H9 (cell line): ENCODE measurements around the gene COL8A1. TPM values are rescaled to one million over a fixed set of nuclear protein-coding genes. Genes with fewer than 3 reads are reported as not detected.

ENCODE experiments used
- DNase-seq: peaks from one replicate; pipeline ENCODE4 v3.0.0-alpha.2; 2017
- H2AFZ ChIP-seq: one replicate; pipeline ENCODE4 v1.6.1; 2013; ENCODE audit warnings: mild to moderate bottlenecking, low read length, control low read depth, moderate library complexity
- H2AK5ac ChIP-seq: 2 replicates; pipeline ENCODE4 v1.6.1; 2013; ENCODE audit warnings: low read length, control low read depth, mixed read lengths; ENCODE audit not compliant: insufficient read length
- H2BK120ac ChIP-seq: one replicate; pipeline ENCODE4 v1.6.1; 2013; ENCODE audit warnings: low read depth, mild to moderate bottlenecking, low read length, control low read depth, inconsistent platforms; ENCODE audit not compliant: poor library complexity, severe bottlenecking
- H2BK12ac ChIP-seq: 2 replicates; pipeline ENCODE4 v1.6.1; 2013; ENCODE audit warnings: low read length, control low read depth, mixed read lengths, low read depth; ENCODE audit not compliant: insufficient read length
- H2BK15ac ChIP-seq: 2 replicates; pipeline ENCODE4 v1.6.1; 2013; ENCODE audit warnings: low read depth, low read length, control low read depth
- H2BK20ac ChIP-seq: one replicate; pipeline ENCODE4 v1.6.1; 2013; ENCODE audit warnings: low read depth, mild to moderate bottlenecking, low read length, control low read depth, inconsistent platforms; ENCODE audit not compliant: poor library complexity, severe bottlenecking
- H2BK5ac ChIP-seq: 2 replicates; pipeline ENCODE4 v1.6.1; 2013; ENCODE audit warnings: low read length, control low read depth, mixed read lengths; ENCODE audit not compliant: insufficient read length
- H3K14ac ChIP-seq: 2 replicates; pipeline ENCODE4 v1.6.1; 2013; ENCODE audit warnings: low read length, control low read depth; ENCODE audit not compliant: insufficient read depth
- H3K18ac ChIP-seq: 2 replicates; pipeline ENCODE4 v1.6.1; 2013; ENCODE audit warnings: low read depth, mild to moderate bottlenecking, mixed read lengths, low read length, control low read depth; ENCODE audit not compliant: insufficient read length
- H3K23ac ChIP-seq: 2 replicates; pipeline ENCODE4 v1.6.1; 2013; ENCODE audit warnings: low read length, control low read depth, mixed read lengths, low read depth; ENCODE audit not compliant: insufficient read length
- H3K23me2 ChIP-seq: 2 replicates; pipeline ENCODE4 v1.6.1; 2013; ENCODE audit warnings: low read depth, mild to moderate bottlenecking, mixed read lengths, low read length, control low read depth; ENCODE audit not compliant: insufficient read length, poor library complexity, severe bottlenecking
- H3K27ac ChIP-seq: 2 replicates; pipeline ENCODE4 v1.5.1; 2013; ENCODE audit warnings: low read length, control low read depth, mixed read lengths, low read depth; ENCODE audit not compliant: insufficient read length
- H3K27me3 ChIP-seq: 2 replicates; pipeline ENCODE4 v1.6.1; 2013; ENCODE audit warnings: low read length, control low read depth, inconsistent platforms; ENCODE audit not compliant: insufficient read depth
- H3K4ac ChIP-seq: 2 replicates; pipeline ENCODE4 v1.6.1; 2013; ENCODE audit warnings: low read depth, mild to moderate bottlenecking, control low read depth, inconsistent platforms, low read length, moderate library complexity
- H3K4me1 ChIP-seq: 2 replicates; pipeline ENCODE4 v1.6.1; 2013; ENCODE audit warnings: low read length, control low read depth, inconsistent platforms; ENCODE audit not compliant: insufficient read depth
- H3K4me2 ChIP-seq: 2 replicates; pipeline ENCODE4 v1.6.1; 2013; ENCODE audit warnings: low read length, control low read depth, mixed read lengths; ENCODE audit not compliant: insufficient read length, insufficient read depth
- H3K56ac ChIP-seq: 2 replicates; pipeline ENCODE4 v1.6.1; 2013; ENCODE audit warnings: low read depth, mild to moderate bottlenecking, mixed read lengths, low read length, control low read depth; ENCODE audit not compliant: insufficient read length
- H3K79me1 ChIP-seq: 2 replicates; pipeline ENCODE4 v1.6.1; 2013; ENCODE audit warnings: low read depth, mild to moderate bottlenecking, moderate library complexity, low read length, control low read depth, inconsistent platforms; ENCODE audit not compliant: insufficient read depth, poor library complexity, severe bottlenecking
- H3K79me2 ChIP-seq: 2 replicates; pipeline ENCODE4 v1.6.1; 2013; ENCODE audit warnings: low read length, control low read depth, inconsistent platforms; ENCODE audit not compliant: insufficient read depth
- H3K9ac ChIP-seq: 2 replicates; pipeline ENCODE4 v1.6.1; 2013; ENCODE audit warnings: low read length, control low read depth, mixed read lengths; ENCODE audit not compliant: insufficient read length; ENCODE audit errors: extremely low read depth
- H3K9me3 ChIP-seq: one replicate; pipeline ENCODE4 v1.6.1; 2013; ENCODE audit warnings: low read depth, low read length, inconsistent platforms; ENCODE audit not compliant: control insufficient read depth
- H3T11ph ChIP-seq: one replicate; pipeline ENCODE4 v1.6.1; 2013; ENCODE audit warnings: mild to moderate bottlenecking, low read length, control low read depth, inconsistent platforms
- H4K20me1 ChIP-seq: one replicate; pipeline ENCODE4 v1.6.1; 2013; ENCODE audit not compliant: control insufficient read depth, insufficient read length, insufficient read depth
- H4K5ac ChIP-seq: 2 replicates; pipeline ENCODE4 v1.6.1; 2013; ENCODE audit warnings: low read depth, mild to moderate bottlenecking, mixed read lengths, low read length, control low read depth; ENCODE audit not compliant: insufficient read length
- H4K8ac ChIP-seq: replicated peaks from 2 replicates; pipeline ENCODE4 v1.6.1; 2013; ENCODE audit warnings: low read length, control low read depth, mixed read lengths, low read depth; ENCODE audit not compliant: insufficient read length
- H4K91ac ChIP-seq: 2 replicates; pipeline ENCODE4 v1.6.1; 2013; ENCODE audit warnings: low read depth, mild to moderate bottlenecking, moderate library complexity, mixed read lengths, low read length, control low read depth; ENCODE audit not compliant: insufficient read length
- H3K27ac Mint-ChIP-seq, 3 experiments: 2 replicates in 2 of 3; 3 replicates in 1 of 3; pipeline ENCODE4 v1.8.0; 2020 to 2021; ENCODE audit warnings: mixed read lengths in 3 of 3, mild to moderate bottlenecking in 1 of 3, moderate library complexity in 1 of 3
- H3K27me3 Mint-ChIP-seq: 2 replicates; pipeline ENCODE4 v1.8.0; 2021; ENCODE audit warnings: low read depth, mild to moderate bottlenecking, moderate library complexity, mixed read lengths
- H3K36me3 Mint-ChIP-seq, 3 experiments: 2 replicates in 2 of 3; 3 replicates in 1 of 3; pipeline ENCODE4 v1.8.0; 2020 to 2021; ENCODE audit warnings: low read depth in 3 of 3, mixed read lengths in 3 of 3; ENCODE audit not compliant: insufficient read depth in 1 of 3
- H3K4me1 Mint-ChIP-seq, 2 experiments: 2 replicates each; pipeline ENCODE4 v1.8.0; 2020; ENCODE audit warnings: mixed read lengths in 2 of 2
- H3K4me3 Mint-ChIP-seq, 2 experiments: 2 replicates in 1 of 2; 3 replicates in 1 of 2; pipeline ENCODE4 v1.8.0; 2020 to 2021; ENCODE audit warnings: mild to moderate bottlenecking in 2 of 2, mixed read lengths in 2 of 2, moderate library complexity in 1 of 2
- H3K9me3 Mint-ChIP-seq, 2 experiments: 2 replicates in 1 of 2; 3 replicates in 1 of 2; pipeline ENCODE4 v1.8.0; 2020; ENCODE audit warnings: mild to moderate bottlenecking in 2 of 2, mixed read lengths in 2 of 2, moderate library complexity in 1 of 2
- CTCF ChIP-seq: fragments of 200-600 bp; sonication (generic); conservative IDR thresholded peaks from 3 replicates; pipeline ENCODE4 v1.8.0; 2021; ENCODE audit warnings: antibody characterized with exemption, mild to moderate bottlenecking
- WGBS: extraction: QIAGEN DNeasy Blood & Tissue Kit; methylation state at CpG from one replicate; pipeline ENCODE4 v1.1.7; 2013; ENCODE audit warnings: missing lambda C conversion rate, low lambda C conversion rate, mixed read lengths; ENCODE audit not compliant: insufficient read length; ENCODE audit errors: extremely low coverage; 5-methylcytosine and 5-hydroxymethylcytosine counted together
- total RNA-seq: library from RNA; stranded (reverse); gene quantifications from 2 replicates; pipeline ENCODE4 v1.2.1, GENCODE V29; 2021

The COL8A1 gene
- total RNA-seq, 1 experiment from 2014 or later: 0.17 TPM

- Histone ChIP-seq H4K8ac (no peak overlapping the region), H3K18ac (no peak overlapping the region), H3K9me3 (no peaks in the 10 kb centered on the region), H3K4me1 (no peaks in the 10 kb centered on the region), H2BK120ac (no peak overlapping the region), H3K4me2 (no peak overlapping the region), H3K56ac (no peak overlapping the region), H2AK5ac (no peak overlapping the region), H3K27ac (no peak overlapping the region), H3T11ph (no peak overlapping the region), H3K4ac (no peak overlapping the region), H3K23ac (no peak overlapping the region), H3K27me3 (no peaks in the 10 kb centered on the region), H2BK15ac (no peak overlapping the region), H2BK12ac (no peak overlapping the region), H4K20me1 (no peaks in the 10 kb centered on the region), H3K79me1 (no peaks in the 10 kb centered on the region), H3K23me2 (no peaks in the 10 kb centered on the region), H4K5ac (no peak overlapping the region), H2BK20ac (no peak overlapping the region), H2AFZ (no peak overlapping the region), H3K14ac (no peak overlapping the region), H2BK5ac (no peak overlapping the region), H3K79me2 (no peaks in the 10 kb centered on the region), H3K9ac (no peak overlapping the region), H4K91ac (no peak overlapping the region)
- DNase-seq: no peak
- no peaks in the 10 kb centered on the region for H3K27me3 Mint-ChIP-seq
- no CpG with 5 or more reads among the region's 9 CpGs for WGBS
- no peak for TF ChIP-seq CTCF
- no peaks in the 10 kb centered on the region for H3K9me3 Mint-ChIP-seq
- H3K4me1 Mint-ChIP-seq: no peaks in the 10 kb centered on the region
- peak overlapping the region in 1 of 3 experiments; percentile 93; a peak in 1 of 7 replicates for H3K27ac Mint-ChIP-seq
- no peaks in the 10 kb centered on the region for H3K36me3 Mint-ChIP-seq
- H3K4me3 Mint-ChIP-seq: no peak overlapping the region
These were observed 43.6 kb downstream of the COL8A1 start for GRCh38 chr3:99681976-99682375.
